Loucy (cell line): Measurements from ENCODE around the gene MAPKAP1.

Experiments used
- H2AFZ ChIP-seq: fragments of 200-600 bp; sonication (generic); 2 replicates; pipeline ENCODE4 v1.6.0; 2016; ENCODE audit warnings: antibody characterized with exemption, mild to moderate bottlenecking, low read length, moderate library complexity
- H3F3A ChIP-seq: fragments of 200-600 bp; 2 replicates; pipeline ENCODE4 v1.6.0; 2016; ENCODE audit warnings: antibody characterized with exemption, low read depth, mild to moderate bottlenecking
- H3K27me3 ChIP-seq: fragments of 200-600 bp; sonication (generic); 2 replicates; pipeline ENCODE4 v1.6.1; 2014; ENCODE audit warnings: low read length, mild to moderate bottlenecking; ENCODE audit not compliant: insufficient read depth, poor library complexity, severe bottlenecking
- H3K36me3 ChIP-seq: fragments of 200-600 bp; sonication (generic); 2 replicates; pipeline ENCODE4 v1.6.1; 2016; ENCODE audit warnings: low read length; ENCODE audit not compliant: insufficient read depth
- H3K4me1 ChIP-seq: fragments of 200-600 bp; sonication (generic); 2 replicates; pipeline ENCODE4 v1.5.1; 2014; ENCODE audit warnings: low read length, mild to moderate bottlenecking; ENCODE audit not compliant: insufficient read depth, poor library complexity, severe bottlenecking
- H3K4me2 ChIP-seq: fragments of 200-600 bp; sonication (generic); 2 replicates; pipeline ENCODE4 v1.6.0; 2014; ENCODE audit warnings: antibody characterized with exemption, low read length, low read depth, mild to moderate bottlenecking; ENCODE audit not compliant: poor library complexity, severe bottlenecking
- H3K4me3 ChIP-seq: fragments of 200-600 bp; sonication (generic); 2 replicates; pipeline ENCODE4 v1.5.1; 2014; ENCODE audit warnings: low read length, mild to moderate bottlenecking, mixed read lengths; ENCODE audit not compliant: poor library complexity, severe bottlenecking
- H3K79me2 ChIP-seq: fragments of 200-600 bp; sonication (generic); 2 replicates; pipeline ENCODE4 v1.6.1; 2014; ENCODE audit warnings: low read length; ENCODE audit not compliant: insufficient read depth
- H3K9ac ChIP-seq: fragments of 200-600 bp; sonication (generic); 2 replicates; pipeline ENCODE4 v1.6.0; 2014; ENCODE audit warnings: mild to moderate bottlenecking, low read depth, low read length, moderate library complexity; ENCODE audit not compliant: poor library complexity, severe bottlenecking
- H3K9me2 ChIP-seq: fragments of 200-600 bp; sonication (generic); replicated peaks from 2 replicates; pipeline ENCODE4 v1.6.1; 2016; ENCODE audit warnings: low read depth, low read length, mixed read lengths
- H3K9me3 ChIP-seq: fragments of 200-600 bp; sonication (generic); 2 replicates; pipeline ENCODE4 v1.6.1; 2014; ENCODE audit warnings: mild to moderate bottlenecking, antibody characterized with exemption, low read length, low read depth; ENCODE audit not compliant: insufficient read depth
- H4K20me1 ChIP-seq: fragments of 200-600 bp; sonication (generic); 2 replicates; pipeline ENCODE4 v1.6.0; 2014; ENCODE audit warnings: antibody characterized with exemption, low read length, mild to moderate bottlenecking; ENCODE audit not compliant: insufficient read depth, poor library complexity, severe bottlenecking
- EZH2phosphoT487 ChIP-seq: fragments of 200-600 bp; IDR thresholded peaks from 2 replicates; pipeline ENCODE4 v1.6.1; 2018; ENCODE audit warnings: antibody characterized with exemption, mild to moderate bottlenecking, moderate library complexity, borderline replicate concordance
- TF ChIP-seq, protein P1 (sequence below): fragments of 200-600 bp; sonication (generic); conservative IDR thresholded peaks from 2 replicates; pipeline ENCODE4 v1.5.1; 2014; ENCODE audit warnings: mild to moderate bottlenecking, antibody characterized with exemption, low read length

MAPKAP1 gene

DNA sequence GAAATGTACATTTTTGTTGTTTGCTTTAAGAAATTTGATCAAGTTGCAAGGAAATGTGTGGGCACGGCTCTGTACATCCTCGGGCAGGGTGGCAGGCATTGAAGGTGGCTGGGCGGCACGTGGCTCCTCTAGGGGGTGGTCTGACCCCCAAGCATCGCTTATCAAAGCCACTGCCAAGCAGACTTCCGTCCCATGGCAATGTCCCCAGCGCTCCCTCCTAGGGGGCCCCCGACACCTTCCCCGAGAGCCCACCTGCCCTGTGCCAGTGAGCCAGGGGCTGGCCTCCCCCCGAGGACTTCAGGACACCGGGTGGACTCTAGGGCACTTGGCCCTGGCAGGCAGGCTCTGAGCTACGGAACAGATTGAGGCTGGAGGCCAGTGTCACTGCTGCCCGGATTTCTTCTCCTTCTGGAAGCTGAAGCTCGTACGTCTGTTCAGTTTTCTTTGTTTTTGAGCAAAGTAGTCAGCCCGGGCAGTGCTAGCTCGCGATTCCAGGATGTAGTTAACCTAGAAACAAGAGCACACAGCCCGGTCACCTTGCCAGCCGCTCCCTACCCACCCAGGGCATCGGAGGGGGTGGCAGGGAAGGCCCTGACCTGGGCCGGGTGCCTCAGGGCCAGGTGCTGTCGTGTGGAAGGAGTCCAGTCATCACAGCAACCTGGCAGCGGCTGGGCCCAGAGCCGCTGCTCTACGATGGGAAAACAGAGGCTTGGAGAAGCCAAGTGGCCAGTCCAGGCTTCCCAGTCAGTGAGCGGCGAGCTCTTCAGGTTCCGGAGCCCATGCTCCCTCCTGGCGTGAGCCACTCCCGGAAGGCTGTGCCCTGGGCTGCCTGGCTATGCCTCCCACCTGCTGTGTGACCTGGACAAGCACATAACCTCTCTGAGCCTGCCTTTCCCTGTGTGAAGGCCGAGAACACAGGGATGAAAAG, 268.2 kb downstream of the MAPKAP1 start:
- H3K9ac ChIP-seq = no peak overlapping the region
- H3K4me1 ChIP-seq = no peaks in the 10 kb centered on the region
- H3K4me2 ChIP-seq = no peak overlapping the region
- no peaks in the 10 kb centered on the region for H3F3A ChIP-seq
- H3K27me3 ChIP-seq = no peaks in the 10 kb centered on the region
- no peak for TF ChIP-seq EZH2phosphoT487
- TF ChIP-seq, protein P1, sequence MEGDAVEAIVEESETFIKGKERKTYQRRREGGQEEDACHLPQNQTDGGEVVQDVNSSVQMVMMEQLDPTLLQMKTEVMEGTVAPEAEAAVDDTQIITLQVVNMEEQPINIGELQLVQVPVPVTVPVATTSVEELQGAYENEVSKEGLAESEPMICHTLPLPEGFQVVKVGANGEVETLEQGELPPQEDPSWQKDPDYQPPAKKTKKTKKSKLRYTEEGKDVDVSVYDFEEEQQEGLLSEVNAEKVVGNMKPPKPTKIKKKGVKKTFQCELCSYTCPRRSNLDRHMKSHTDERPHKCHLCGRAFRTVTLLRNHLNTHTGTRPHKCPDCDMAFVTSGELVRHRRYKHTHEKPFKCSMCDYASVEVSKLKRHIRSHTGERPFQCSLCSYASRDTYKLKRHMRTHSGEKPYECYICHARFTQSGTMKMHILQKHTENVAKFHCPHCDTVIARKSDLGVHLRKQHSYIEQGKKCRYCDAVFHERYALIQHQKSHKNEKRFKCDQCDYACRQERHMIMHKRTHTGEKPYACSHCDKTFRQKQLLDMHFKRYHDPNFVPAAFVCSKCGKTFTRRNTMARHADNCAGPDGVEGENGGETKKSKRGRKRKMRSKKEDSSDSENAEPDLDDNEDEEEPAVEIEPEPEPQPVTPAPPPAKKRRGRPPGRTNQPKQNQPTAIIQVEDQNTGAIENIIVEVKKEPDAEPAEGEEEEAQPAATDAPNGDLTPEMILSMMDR = no peak
- H3K9me2 ChIP-seq = no peaks in the 10 kb centered on the region
- peaks cover 5% of the 10 kb centered on the region; the same call in 1 of the 2 replicates for H3K36me3 ChIP-seq
- H4K20me1 ChIP-seq = no peaks in the 10 kb centered on the region
- no peak overlapping the region for H3K4me3 ChIP-seq
- H3K79me2 ChIP-seq = no peaks in the 10 kb centered on the region
- H3K9me3 ChIP-seq = no peaks in the 10 kb centered on the region
- no peak overlapping the region for H2AFZ ChIP-seq

DNA sequence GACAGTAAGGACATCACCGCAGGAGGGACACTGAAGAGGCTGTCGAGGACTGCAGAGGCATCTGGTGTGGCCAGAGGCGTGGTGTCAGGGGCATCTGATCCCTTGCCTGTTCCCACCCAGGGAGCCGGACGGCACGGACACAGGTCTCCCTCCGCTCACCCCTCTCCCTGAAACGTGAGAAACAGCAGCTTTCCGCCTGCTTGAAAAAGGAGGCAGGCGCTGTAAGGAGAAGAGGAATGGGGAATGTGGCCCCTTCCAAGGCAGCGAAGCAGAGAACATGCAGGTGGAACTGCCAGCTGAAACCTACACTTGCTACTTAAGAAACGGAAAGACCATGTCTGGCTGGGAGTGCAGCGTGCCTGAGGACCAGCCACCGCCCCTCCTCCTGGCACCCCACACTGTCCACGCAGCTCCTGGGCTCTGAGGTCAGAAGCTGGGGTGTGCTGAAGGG, 269.2 kb downstream of the MAPKAP1 start:
- Histone ChIP-seq H2AFZ (no peak overlapping the region), H3K9me2 (no peaks in the 10 kb centered on the region), H3K9me3 (no peaks in the 10 kb centered on the region), H3K4me2 (no peak overlapping the region), H3K9ac (no peak overlapping the region), H3K27me3 (no peaks in the 10 kb centered on the region), H4K20me1 (no peaks in the 10 kb centered on the region), H3K79me2 (no peaks in the 10 kb centered on the region), H3F3A (no peaks in the 10 kb centered on the region), H3K36me3 (peaks cover 5% of the 10 kb centered on the region; the same call in 1 of the 2 replicates), H3K4me1 (no peaks in the 10 kb centered on the region), H3K4me3 (no peak overlapping the region)
- no peak for TF ChIP-seq EZH2phosphoT487
- TF ChIP-seq, protein P1 = no peak

DNA sequence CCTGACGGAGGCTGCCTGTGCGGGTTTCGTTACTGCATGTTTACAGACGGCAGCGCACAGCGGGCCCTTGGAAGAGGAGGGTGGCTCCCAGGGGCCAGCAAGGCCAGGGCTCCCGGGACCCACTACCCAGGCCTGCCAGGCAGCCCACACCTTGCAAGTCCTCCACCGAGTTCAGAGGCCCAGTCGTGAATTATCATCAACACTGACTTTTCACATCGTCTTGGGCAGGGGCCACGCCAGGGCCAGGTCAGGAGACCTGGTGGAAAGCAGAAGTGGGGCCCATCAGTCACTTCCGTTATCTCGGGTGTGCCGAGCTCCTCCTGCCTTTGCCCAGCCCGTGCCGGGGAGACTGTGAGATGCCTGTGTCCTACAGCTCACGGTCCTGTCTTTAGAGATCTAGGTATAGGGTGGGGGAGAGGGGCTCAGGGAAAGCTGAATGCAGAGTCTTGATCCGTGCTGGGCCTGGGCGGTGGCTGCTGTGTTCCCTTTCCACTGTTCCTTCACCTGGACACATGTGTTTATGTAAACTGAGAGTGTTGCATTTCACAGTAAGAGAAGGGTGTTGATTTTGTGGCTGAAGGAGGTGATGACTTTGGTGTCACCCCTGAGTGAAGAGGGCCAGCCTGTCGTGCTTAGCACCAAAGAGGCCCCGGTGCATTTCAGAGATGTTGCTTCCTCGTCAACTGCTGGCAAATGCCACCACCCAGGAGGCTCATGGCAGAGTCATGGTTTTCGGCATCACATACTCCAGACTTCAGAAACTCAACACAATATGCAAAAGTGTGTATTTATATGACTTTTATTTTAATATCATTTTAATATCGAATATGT, 270.2 kb downstream of the MAPKAP1 start:
- no peak overlapping the region for H3K4me2 ChIP-seq
- no peaks in the 10 kb centered on the region for H4K20me1 ChIP-seq
- H3K27me3 ChIP-seq = no peaks in the 10 kb centered on the region
- H3F3A ChIP-seq = no peaks in the 10 kb centered on the region
- peaks cover 5% of the 10 kb centered on the region; the same call in 1 of the 2 replicates for H3K36me3 ChIP-seq
- no peaks in the 10 kb centered on the region for H3K79me2 ChIP-seq
- H3K9me3 ChIP-seq = no peaks in the 10 kb centered on the region
- no peak overlapping the region for H2AFZ ChIP-seq
- TF ChIP-seq EZH2phosphoT487 = no peak
- TF ChIP-seq, protein P1 = no peak
- H3K9me2 ChIP-seq = no peaks in the 10 kb centered on the region
- no peak overlapping the region for H3K9ac ChIP-seq
- no peak overlapping the region for H3K4me3 ChIP-seq
- H3K4me1 ChIP-seq = no peaks in the 10 kb centered on the region
